ENCODE measurements around the gene FILIP1L. TPM values are rescaled to one million over a fixed set of nuclear protein-coding genes. Genes with fewer than 3 reads are reported as not detected.

Gene FILIP1L
- total RNA-seq, 3 donors from 2014 or later: 19.8 to 23.7 (median 23.3) TPM

- intact Hi-C loops (cut with DNase I; ENCODE audit: low total_unique reads): no loop called here
- TF ChIP-seq POLR2AphosphoS5 (IDR thresholded peaks at IDR 0.05): no peak
- no peak for TF ChIP-seq CTCF (IDR thresholded peaks at IDR 0.05)
- no peak for TF ChIP-seq POLR2A (IDR thresholded peaks at IDR 0.05)
- Histone ChIP-seq H3K27ac (no peak overlapping the region), H3K9me3 (no peaks in the 10 kb centered on the region), H3K4me3 (no peak overlapping the region), H3K27me3 (no peaks in the 10 kb centered on the region), H3K4me1 (no peaks in the 10 kb centered on the region), H3K36me3 (no peaks in the 10 kb centered on the region)
- DNase-seq (ENCODE audit: low spot score in 2 of 2): no peak
Measured at GRCh38 chr3:99958222-99958912, 155.9 kb downstream of the FILIP1L start.

- no peak for DNase-seq (ENCODE audit: low spot score in 2 of 2)
- TF ChIP-seq POLR2AphosphoS5 (IDR thresholded peaks at IDR 0.05) (no peak), CTCF (IDR thresholded peaks at IDR 0.05) (no peak), POLR2A (IDR thresholded peaks at IDR 0.05) (no peak)
- Histone ChIP-seq H3K27me3 (no peaks in the 10 kb centered on the region), H3K36me3 (no peaks in the 10 kb centered on the region), H3K9me3 (no peaks in the 10 kb centered on the region), H3K27ac (no peak overlapping the region), H3K4me1 (no peaks in the 10 kb centered on the region), H3K4me3 (no peak overlapping the region)
- intact Hi-C loops (cut with DNase I; ENCODE audit: low total_unique reads): no loop called here
Measured at GRCh38 chr3:99957151-99957796, 157.0 kb downstream of the FILIP1L start.

- Histone ChIP-seq H3K27me3 (no peaks in the 10 kb centered on the region), H3K36me3 (no peaks in the 10 kb centered on the region), H3K4me3 (no peak overlapping the region), H3K27ac (no peak overlapping the region), H3K9me3 (no peaks in the 10 kb centered on the region), H3K4me1 (no peaks in the 10 kb centered on the region)
- intact Hi-C loops (cut with DNase I; ENCODE audit: low total_unique reads): no loop called here
- DNase-seq (ENCODE audit: low spot score in 2 of 2): no peak
- TF ChIP-seq POLR2AphosphoS5 (IDR thresholded peaks at IDR 0.05) (no peak), CTCF (IDR thresholded peaks at IDR 0.05) (no peak), POLR2A (IDR thresholded peaks at IDR 0.05) (no peak)
Measured at GRCh38 chr3:99955773-99956562, 158.3 kb downstream of the FILIP1L start.

- intact Hi-C loops (cut with DNase I; ENCODE audit: low total_unique reads): no loop called here
- Histone ChIP-seq H3K4me1 (no peaks in the 10 kb centered on the region), H3K9me3 (no peaks in the 10 kb centered on the region), H3K27me3 (no peaks in the 10 kb centered on the region), H3K4me3 (no peak overlapping the region), H3K36me3 (no peaks in the 10 kb centered on the region), H3K27ac (no peak overlapping the region)
- TF ChIP-seq CTCF (IDR thresholded peaks at IDR 0.05) (no peak), POLR2A (IDR thresholded peaks at IDR 0.05) (no peak), POLR2AphosphoS5 (IDR thresholded peaks at IDR 0.05) (no peak)
- no peak for DNase-seq (ENCODE audit: low spot score in 2 of 2)
Measured at GRCh38 chr3:99954914-99955644, 159.2 kb downstream of the FILIP1L start.

Measured in breast epithelium (tissue), 4 donors.